HG03135 (cell line): ENCODE results near the gene BCORL1.

Experiments
- ATAC-seq: cut with Tn5 transposase; IDR thresholded peaks from one replicate; pipeline ENCODE4 v1.9.1; 2021; ENCODE audit warnings: mild to moderate bottlenecking, moderate library complexity; ENCODE audit not compliant: unreplicated experiment

The BCORL1 gene

GRCh38 chrX:130093271-130093670, 110.8 kb downstream of the BCORL1 start:
- no peak for ATAC-seq

- no peak for ATAC-seq
These were observed 112.3 kb downstream of the BCORL1 start for GRCh38 chrX:130094696-130095095.

GRCh38 chrX:130095249-130096030, 113.0 kb downstream of the BCORL1 start:
- no peak for ATAC-seq

- ATAC-seq, result no peak
These were observed 115.2 kb downstream of the BCORL1 start for GRCh38 chrX:130097507-130098209.

- no peak for ATAC-seq
These were observed 115.7 kb downstream of the BCORL1 start for GRCh38 chrX:130098210-130098552.

- ATAC-seq, result no peak
These were observed 117.7 kb downstream of the BCORL1 start for GRCh38 chrX:130100180-130100579.

- no peak for ATAC-seq
These were observed 121.2 kb downstream of the BCORL1 start for GRCh38 chrX:130103605-130104004.

- no peak for ATAC-seq
These were observed 122.8 kb downstream of the BCORL1 start for GRCh38 chrX:130105244-130105643.

- ATAC-seq, result no peak
These were observed 123.6 kb downstream of the BCORL1 start for GRCh38 chrX:130106071-130106470.
